HG03039 (cell line): Measurements from ENCODE around the gene DECR2.

ENCODE experiments used
- ATAC-seq: cut with Tn5 transposase; IDR thresholded peaks from one replicate; pipeline ENCODE4 v1.9.1; 2021; ENCODE audit warnings: mild to moderate bottlenecking, moderate library complexity; ENCODE audit not compliant: unreplicated experiment

Gene DECR2

DNA sequence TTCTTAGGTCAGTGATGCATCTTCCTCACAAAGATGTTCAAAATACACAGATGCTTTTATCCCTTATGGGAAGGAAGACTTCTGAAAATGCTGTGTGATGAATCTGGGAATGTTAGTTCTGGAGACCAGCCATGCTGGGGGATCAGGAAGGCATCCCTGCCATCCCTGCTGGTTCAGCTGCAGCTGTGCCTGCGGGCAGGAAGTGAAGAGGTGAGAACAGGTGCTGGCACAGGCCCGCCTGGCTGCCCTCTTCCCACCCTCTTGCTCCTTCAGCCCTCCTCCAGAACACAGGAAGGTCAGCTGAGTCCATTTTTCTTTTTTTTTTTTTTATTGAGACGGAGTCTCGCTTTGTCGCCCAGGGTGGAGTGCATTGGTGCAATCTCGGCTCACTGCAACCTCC is 38.9 kb downstream of the DECR2 start:
- ATAC-seq: no peak

DNA sequence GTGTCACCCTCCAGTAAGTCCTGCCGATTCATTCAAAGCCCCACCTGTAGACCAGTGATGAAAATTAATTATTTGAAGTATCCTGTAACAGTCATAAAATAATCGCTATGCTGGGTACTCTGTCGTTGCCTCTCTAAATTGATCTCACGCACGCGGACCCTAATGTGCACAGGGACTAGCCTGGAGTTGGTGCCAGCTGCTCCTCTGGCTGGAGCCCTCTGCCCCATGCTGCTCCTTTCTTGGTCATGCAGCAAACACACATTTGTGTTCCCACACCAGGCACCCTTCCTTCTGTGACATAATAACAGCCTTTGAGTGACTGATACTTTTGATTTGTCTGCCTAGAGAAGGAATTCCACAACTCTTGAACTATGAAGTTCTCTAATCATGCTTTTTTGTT is 39.8 kb downstream of the DECR2 start:
- no peak for ATAC-seq

DNA sequence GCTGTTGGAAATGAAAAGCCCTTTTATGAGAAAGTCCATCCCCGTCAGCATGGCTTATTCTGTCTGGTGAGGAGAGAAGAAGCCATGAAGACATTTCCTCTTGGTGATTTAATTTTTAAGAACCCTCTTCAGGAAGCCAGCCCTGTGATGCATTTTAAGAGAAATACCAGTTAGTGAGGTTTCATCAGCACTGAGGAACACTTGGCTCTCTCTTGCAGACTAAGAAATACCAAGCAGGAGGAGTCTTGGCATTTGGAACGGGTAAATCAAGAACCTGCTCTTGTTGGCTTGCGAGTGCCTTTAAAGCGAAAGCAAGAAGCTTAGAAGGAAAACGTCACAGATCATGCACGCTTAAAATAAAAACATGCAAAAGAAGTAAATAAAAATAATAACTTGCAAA is 41.3 kb downstream of the DECR2 start:
- no peak for ATAC-seq

DNA sequence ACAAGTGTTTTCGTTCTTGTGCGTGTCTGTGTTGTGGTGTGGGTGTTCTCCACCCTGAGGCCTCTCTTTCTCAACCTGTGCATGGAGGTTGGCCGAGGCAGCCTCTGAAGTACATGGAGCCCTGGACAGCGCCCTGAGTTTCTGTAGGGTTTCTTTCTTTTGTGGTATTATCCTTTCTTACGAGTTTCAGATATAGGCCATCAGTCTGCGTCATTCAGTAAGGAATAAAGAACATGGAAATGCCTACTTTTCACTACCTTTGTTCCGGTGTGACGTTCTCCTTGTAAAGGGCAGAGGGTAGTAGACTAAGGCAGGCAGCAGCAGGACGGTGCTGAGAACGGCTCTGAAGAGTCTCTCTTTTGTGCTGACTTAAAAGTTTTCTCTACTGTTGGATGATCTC is 42.3 kb downstream of the DECR2 start:
- ATAC-seq: no peak

DNA sequence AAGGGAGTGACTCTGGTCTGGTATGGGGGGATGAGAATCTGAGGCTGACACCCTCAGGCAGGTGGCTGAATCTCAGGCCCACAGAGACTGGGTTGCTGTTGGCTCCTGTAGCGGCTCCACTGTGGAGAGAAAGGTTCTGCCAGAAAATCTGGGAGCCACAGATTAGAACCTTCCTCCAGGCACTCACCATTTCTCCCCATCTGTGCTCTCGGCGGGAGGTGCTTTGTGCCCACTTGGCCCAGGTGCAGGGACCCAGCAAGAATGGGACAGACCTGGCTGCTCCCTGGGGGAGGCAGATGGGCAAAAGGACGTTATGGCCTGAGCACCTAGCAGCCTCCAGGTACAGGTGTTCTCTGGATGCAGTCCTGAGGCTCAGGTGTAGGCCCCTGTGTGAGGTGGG is 43.9 kb downstream of the DECR2 start:
- ATAC-seq: no peak

DNA sequence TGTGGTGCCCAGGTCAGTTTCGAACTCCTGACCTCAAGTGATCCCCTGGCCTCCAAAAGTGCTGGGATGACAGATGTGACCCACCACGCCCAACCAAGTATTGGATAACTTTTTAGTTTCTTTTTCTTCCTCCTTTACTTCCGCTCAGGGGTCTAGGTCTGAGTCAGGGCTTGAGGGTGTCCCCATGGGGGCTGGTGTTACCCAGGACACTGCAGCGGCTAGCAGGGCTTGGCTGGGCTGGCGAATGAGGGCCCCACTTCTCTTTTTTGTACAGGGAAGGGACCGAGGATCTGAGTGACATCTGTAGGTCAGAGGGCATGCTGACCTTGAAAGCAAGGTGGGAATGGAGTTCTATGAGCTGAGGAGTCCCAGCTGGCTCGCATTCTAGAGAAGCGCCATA is 48.7 kb downstream of the DECR2 start:
- no peak for ATAC-seq

DNA sequence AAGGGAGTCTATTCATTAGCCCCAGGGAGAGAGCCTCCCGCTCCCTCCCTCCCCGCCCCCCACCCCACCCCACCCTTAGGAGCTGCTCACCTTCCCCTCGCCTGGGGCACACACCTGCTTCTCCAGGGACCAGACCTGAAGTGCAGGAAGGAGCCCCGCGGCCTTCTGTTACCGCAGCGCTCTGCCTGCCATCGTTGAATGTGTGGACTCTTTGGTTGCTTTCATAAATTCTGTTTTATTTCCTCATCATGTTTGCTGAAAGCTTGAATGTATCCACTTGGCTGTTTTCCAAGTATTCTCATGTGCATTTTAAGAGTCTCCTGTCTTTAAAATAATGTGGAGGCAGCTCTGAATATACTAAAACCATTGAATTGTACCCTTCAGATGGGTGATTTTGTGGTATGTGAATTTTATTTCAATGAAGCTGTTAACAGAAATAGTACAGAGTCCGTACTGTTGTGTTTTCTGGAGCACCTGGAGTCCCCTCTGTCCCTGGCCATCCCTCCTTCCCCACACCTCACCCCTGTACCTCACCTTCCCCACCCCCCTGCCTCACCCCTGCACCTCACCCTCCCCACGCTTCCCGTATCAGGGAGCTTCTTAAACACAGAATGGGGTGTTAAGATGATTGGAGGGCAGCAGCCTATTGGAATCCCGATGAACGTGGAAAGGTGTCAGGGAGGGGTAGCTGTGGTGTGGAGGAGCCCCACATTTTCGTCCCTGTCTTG is 49.3 kb downstream of the DECR2 start:
- no peak for ATAC-seq

DNA sequence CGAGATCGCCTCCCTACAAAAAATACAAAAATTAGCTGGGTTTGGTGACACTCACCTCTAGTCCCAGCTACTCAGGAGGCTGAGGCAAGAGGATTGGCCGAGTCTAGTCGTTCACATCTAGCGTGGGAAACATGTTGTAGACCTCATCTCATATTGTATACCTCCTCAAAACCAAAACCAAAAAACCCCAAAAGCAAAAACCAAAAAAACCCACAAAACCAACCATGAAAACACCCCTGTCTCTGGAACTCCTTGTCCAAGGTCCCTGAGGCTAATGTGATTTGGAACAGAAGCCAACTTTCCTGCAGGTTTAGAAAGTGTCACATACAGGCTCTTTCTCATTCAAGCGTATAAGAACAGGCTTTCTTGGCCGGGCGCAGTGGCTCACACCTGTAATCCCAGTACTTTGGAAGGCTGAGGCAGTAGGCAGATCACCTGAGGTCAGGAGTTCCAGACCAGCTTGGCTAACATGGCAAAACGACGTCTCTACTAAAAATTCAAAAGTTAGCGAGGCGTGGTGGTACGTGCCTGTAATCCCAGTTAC is 52.8 kb downstream of the DECR2 start:
- no peak for ATAC-seq

DNA sequence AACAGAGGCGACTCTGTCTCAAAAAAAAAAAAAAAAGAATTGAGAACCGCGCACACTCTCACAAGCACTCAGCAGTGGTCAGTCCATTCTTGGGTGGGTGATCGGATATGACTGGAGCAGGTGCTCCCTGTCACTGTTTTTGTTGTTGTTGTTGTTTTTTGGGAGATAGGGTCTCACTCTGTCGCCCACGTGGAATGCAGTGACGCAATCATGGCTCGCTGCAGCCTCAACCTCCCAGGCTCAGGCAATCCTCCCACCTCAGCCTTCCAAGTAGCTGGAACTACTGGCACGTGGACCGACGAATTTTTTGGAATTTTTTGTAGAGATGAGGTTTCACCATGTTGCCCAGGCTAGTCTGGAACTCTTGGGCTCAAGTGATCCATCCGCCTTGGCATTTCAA is 53.8 kb downstream of the DECR2 start:
- ATAC-seq: no peak

DNA sequence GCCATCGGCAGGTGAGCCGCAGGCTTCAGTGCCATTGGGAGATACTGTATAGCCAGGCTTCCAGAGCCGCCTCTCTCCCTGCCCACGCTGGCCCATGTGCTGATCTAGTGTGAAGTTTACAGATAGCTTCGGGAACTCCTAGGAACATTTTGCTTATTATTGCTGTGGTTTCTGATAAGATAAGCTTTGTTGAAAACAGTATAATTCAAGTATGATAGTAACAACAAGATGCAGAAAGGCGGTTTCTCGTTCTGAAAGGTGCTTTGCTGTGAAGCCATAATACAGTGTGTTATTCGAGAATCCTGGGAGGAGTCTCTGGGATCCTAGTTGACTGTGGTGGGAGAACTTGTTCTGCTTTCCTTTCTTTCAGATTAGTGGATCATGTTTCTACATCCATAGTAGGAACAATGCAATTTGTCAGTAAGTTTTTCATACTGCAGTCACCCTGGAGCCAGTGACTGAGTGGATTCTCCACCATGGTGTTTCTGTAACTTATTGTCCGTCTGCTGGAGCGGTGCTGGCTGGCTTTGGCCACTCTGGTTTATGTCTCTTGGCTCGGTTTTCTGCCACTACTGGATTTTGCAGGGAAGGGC is 55.3 kb downstream of the DECR2 start:
- no peak for ATAC-seq

DNA sequence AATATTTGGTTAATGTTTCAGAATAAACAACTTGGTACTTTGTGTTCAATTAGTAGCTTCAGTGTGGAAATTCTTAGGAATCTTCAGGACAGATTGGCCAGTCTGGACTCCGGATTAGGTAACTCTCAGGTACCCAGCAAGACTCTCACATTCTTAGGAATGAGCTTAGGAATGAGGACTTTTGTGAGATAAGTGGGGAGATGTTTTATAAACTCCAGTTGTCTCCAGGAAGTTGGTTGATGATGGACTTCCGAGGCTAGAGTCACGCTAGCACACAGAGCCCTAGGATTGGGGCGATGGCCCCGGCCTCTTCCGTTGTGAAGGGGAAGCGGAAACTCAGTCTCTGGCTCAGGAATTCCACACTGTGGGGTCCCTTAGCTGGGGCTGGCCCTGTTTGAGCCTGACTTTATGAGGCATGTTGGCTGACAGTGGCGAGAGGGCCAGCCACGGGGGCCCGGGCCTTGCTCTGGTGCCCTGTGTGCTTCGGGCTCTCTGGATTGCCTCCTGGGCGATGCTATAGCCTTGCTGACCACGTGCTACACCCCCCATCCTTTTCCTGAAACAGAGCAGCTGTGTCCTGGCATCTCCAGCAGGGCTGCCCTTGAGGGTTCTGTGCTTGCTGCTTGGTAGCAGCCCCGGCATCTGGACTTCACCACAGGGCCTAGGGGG is 56.2 kb downstream of the DECR2 start:
- ATAC-seq: no peak

DNA sequence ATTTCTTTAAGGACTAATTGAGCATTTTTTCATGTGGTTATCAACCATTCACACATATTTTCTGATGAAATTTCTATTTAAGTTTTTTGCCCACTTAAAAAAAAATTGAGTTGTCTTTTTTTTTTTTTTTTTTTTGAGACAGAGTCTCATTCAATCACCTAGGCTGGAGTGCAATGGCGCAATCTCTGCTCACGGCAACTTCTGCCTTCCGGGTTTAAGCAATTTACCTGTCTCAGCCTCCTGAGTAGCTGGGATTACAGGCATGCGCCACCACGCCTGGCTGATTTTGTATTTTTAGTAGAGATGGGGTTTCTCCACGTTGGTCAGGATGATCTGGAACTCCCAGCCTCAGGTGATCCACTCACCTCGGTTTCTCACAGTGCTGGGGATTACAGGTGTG is 58.1 kb downstream of the DECR2 start:
- ATAC-seq: no peak

DNA sequence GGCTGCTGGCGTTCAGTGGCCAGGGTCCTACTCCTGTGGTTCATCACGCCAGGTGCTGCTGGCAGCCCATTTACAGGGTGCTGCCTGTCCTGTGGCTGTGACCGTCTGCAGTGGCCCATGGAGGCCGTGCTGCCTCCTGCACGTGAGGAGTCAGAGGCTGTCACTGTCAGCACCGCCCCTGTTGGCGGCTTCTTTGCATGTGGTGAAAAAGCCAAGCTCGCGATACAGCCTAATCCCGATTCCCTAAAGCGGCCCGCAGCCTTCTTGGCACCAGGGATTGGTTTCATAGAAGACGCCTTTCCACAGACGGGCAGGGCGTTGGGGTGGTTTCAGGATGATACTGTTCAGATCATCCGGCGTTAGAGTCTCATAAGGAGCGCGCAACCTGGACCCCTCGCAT is 59.1 kb downstream of the DECR2 start:
- no peak for ATAC-seq
